Measurements from ENCODE around the gene GRIK5.

The GRIK5 gene

GRCh38 chr19:41984961-41985360, 85.0 kb downstream of the GRIK5 start:
- DNase-seq = no peak

DNA sequence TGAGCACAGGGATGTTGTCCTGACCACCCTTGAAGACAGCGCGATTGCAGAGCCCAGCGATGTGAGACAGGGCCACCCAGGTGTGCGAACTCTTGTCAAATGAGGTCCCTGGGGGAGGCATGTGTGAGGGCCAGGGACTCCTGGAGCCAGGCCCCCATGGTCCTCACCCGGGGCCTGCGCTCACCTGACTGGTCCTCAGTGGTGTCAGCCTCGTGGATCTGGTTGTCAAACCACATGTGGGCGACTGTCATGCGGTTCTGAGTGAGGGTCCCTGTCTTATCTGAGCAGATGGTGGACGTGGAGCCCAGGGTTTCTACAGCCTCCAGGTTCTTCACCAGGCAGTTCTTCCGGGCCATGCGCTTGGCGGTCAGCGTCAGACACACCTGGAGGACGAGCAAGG, 88.3 kb downstream of the GRIK5 start:
- DNase-seq = no peak

DNA sequence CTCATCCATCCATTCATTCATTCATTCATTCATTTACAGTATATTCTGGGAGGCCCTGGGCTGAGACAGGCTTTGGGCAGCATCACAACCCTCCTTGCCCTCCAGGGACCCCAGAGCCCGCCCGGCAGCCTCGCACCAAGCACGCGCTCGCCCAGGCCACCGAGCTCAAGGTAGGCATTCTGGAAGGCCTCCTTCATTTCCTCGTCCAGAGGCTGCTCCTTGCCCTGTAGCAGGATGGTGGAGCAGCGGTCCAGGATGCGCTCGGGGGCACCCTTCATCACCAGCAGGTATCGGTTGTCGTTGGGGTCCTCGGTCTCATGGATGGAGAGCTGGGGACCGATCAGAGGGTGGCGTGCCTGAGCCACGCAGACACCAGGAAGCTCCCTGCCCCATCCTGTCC, 91.5 kb downstream of the GRIK5 start:
- DNase-seq = no peak

GRCh38 chr19:41977916-41978315, 92.1 kb downstream of the GRIK5 start:
- no peak for DNase-seq

DNA sequence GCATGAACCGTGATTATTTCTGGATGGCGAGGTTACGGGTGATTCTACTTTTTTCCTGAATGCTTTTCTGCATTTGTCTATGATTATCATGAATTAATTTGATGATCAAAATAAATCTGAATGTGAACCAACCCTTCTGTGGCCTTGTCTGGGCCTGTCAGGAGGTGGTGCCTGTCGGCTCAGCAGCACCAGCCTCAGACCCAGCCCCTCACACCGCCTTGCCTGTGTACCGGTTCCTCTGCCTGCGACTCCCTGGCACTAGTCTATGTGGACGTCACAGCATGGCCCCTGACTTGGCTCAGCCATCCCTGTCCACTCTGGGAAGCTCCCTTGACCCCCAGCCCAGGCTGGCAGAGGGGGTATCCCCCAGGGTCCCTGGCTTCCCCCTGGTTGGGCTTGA, 95.4 kb downstream of the GRIK5 start:
- no peak for DNase-seq

DNA sequence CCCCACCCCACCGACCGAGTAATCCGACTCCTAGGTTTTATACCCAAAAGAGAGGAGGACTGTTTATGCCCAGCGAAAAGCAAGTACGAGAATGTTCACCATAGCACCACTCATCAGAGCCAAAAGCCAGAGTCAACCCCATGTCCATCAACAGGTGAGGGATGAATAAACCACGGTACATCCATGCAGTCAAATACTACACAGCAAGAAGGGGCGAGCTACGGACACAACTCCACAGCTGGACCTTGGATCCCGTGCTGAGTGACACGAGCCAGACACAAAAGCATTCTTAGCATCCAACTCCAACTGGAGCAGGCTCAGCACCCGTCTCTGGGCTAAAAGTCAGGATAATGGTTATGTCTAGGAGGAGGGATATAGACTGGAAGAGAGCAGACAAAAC, 98.6 kb downstream of the GRIK5 start:
- DNase-seq = no peak

- no peak for DNase-seq
These were observed 100.1 kb downstream of the GRIK5 start for GRCh38 chr19:41969772-41970458.

DNA sequence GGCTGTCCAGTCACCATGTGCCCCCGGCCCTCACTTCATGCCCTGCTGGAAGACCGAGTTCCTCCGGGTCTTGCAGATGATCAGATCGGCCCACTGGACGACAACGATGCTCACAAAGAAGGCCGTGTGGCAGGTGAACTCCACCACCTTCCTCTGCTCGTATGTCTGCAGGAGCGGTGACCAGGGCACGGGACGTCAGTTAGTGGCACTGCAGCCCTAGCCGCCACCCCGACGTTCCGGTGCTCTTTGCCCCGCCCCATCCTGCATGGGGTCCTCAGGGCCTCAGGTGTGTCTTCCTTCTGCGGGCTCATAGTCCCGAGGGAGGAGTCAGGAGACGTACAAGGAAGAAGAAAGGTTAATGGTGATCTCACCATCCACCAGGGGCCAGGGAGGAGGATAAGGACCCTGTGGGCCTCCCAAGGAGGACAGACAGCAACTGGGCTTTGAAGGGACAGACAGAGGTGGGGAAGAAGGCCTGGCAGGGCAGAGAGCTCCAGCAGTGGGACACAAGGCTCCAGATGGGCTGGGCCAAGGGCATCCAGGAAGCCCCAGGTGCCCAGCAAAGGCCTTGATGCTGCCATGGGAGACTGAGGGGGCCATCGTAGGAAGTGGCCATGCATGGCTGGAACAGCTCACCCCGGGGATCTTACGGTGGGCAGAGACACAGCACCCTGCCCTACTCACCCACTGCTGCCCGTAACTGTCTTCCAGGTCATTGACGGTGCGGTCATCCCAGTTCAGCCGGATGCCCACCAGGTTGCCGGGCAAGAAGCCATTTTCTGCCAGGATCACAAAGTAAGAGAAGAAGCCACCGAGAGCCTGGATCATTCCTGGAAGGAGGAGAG, 101.0 kb downstream of the GRIK5 start:
- DNase-seq = no peak

DNA sequence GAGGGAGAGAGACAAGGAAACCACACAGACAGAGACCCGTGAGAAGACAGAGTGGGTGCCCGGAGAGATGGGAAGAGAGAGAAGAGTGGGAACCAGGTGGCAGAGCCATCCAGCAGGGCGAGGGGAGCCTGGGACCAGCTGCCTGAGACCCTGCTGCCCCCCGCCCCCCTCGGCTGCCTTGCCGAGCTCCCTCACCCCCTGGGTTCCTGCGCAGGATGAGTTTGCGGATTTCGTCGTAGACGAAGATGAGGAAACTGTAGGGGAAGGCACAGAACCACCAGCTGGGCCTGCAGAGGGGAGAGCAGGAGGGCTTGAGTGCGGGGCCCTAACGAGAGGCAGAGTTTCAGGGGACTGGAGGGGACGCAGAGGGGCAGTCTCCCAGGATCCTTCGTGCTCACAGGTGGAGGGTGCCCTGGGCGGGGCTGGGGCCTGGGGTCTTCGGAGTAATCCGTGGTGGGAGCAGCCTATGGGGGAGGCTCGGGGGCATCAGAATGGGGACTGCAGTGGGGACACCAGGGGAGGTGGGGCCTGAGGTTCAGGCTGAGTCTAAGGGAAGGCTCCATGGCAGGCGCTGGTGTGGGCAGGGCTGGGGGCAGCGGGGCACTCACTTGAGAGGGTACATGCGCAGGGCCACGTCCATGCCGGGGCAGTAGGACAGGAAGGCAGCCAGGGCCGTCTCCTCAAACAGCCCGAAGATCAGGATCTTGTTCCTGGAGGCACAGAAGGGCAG, 102.8 kb downstream of the GRIK5 start:
- DNase-seq = no peak

DNA sequence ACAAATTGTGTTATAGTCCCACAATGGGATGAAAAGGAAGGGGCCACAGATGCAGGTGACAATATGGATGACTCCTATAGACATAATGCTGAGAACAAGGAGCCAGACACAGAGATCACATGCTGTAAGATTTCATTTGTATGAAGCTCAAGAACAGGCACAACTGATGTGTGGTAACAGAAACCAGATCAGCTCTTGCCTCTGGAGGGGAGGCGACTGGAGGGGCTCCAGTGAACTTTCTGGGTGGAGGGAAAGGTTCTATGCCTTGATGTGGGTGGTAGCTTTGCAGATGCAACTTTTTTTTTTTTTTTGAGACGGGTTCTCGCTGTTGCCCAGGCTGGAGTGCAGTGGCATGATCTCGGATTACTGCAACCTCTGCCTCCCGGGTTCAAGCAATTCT, 104.9 kb downstream of the GRIK5 start:
- DNase-seq = no peak

GRCh38 chr19:41960973-41961372, 109.0 kb downstream of the GRIK5 start:
- no peak for DNase-seq

- peak; percentile 95 for DNase-seq
These were observed 110.7 kb downstream of the GRIK5 start, which contains the start of gene RABAC1 for GRCh38 chr19:41959056-41960053. Gene RABAC1 (minus strand): TSS chr19:41959321. CDS start chr19:41959292, 29 bp downstream.

DNA sequence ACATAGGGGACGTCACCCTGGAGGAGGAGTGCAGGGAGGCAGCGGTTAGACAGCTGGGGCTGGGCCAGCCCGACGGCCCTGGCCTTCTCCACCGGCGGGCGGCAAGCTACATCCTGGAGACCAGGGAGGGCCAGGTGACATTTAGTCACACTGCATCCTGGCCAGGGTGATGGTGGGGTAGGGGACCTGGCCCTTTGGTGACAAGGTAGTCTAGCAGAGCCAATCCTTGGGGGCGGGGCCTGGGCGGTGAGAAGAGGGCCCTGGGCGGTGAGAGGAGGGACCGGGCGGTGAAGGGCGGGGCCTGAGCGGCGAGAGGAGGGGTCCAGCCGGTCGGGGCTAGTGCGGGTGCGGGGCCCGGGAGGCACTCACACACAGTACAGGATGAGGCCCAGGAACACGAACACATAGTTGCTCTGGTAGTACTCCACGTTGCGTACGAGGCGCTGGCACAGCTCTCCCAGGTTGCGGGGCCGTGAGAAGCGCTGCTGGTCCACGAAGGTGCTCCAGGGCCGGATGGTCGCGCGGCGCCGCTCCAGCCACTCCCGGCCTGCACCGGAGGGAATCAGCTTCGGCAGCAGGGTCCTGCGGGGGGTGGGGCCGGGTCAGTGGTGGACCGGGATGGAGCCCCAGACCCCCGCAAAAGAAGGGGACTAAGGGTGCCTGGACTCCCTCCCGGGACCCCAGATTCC, 111.5 kb downstream of the GRIK5 start:
- peak; percentile 88 for DNase-seq

- peak; percentile 78 for DNase-seq
These were observed 112.1 kb downstream of the GRIK5 start for GRCh38 chr19:41957838-41958366.

GRCh38 chr19:41957161-41957837, 112.7 kb downstream of the GRIK5 start:
- no peak for DNase-seq

DNA sequence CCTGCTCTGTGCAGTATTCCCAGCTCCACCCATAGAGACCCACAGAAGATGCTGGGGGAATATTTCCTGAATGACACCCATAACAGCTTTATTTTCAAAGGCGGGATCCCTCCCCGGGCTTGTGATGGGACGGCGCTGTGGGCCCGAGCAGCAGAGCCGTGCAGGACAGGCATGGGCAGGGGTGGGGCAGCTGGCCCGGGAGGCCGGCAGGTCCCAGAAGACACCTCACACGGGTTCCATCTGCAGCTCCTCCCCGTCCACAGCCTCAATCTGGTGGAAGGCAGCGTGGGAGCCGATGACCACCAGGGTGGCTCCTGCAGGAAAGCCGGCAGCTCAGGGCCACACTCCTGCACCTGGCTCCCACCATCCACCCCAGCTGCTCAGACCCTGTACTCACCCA, 113.4 kb downstream of the GRIK5 start:
- DNase-seq = no peak

- DNase-seq = no peak
These were observed 114.5 kb downstream of the GRIK5 start for GRCh38 chr19:41955521-41955920.

DNA sequence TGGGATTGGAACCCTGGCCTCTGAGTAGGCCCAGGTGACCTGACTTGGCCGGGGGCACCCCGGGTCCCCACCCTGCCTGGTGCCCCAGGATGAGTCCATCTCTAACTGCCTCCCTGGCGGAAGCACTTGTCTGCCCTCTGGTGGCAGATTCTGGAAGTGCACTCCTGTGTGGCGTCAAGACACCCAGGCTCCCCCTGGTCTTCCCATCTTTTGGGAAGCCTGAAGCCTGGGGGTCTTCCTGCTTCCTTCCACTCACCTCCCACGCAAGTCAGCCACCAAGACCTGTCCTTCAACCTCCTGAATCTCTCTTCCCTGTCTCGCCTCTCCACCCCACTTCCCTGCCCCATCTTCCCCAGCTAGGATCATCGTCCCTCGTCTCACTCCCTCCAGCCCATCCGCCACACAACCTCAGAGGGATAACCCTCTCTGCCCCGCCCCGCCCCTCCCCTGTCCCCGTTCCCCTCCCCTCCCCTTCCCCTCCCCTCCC, 118.3 kb downstream of the GRIK5 start:
- peak; percentile 86 for DNase-seq
